22Rv1 (cell line): ENCODE results near the gene TEX11.
A peak's percentile ranks its signal among the peaks of the same experiment; 100 is the strongest.

Source experiments
- ZFX ChIP-seq: fragments of 450-650 bp; IDR thresholded peaks from 2 replicates; pipeline ENCODE4 v1.6.1; 2017; ENCODE audit warnings: antibody characterized with exemption, borderline replicate concordance
- TF ChIP-seq, protein P1 (sequence below): fragments of 450-650 bp; IDR thresholded peaks from 2 replicates; pipeline ENCODE4 v1.5.1; 2017; ENCODE audit warnings: mild to moderate bottlenecking

DNA sequence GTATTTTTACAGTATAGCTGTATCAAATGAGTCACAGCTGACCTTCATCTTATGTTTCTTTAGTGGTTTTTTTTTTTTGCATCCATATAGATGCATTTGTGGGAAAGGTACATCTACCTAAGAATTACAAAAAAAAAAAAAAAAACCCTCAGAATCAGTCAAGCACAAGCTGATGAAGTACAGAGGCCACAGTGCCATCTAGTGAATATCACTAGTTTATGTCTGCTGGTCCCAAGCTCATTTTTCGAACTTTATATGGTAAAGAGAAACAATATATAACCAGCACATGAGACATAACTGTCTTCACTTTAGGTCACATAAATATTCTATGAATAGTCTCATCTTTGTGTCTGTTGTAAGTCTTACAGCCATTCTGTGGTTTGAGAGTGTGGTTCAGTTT is 243.8 kb downstream of the TEX11 start:
- TF ChIP-seq, protein P1, sequence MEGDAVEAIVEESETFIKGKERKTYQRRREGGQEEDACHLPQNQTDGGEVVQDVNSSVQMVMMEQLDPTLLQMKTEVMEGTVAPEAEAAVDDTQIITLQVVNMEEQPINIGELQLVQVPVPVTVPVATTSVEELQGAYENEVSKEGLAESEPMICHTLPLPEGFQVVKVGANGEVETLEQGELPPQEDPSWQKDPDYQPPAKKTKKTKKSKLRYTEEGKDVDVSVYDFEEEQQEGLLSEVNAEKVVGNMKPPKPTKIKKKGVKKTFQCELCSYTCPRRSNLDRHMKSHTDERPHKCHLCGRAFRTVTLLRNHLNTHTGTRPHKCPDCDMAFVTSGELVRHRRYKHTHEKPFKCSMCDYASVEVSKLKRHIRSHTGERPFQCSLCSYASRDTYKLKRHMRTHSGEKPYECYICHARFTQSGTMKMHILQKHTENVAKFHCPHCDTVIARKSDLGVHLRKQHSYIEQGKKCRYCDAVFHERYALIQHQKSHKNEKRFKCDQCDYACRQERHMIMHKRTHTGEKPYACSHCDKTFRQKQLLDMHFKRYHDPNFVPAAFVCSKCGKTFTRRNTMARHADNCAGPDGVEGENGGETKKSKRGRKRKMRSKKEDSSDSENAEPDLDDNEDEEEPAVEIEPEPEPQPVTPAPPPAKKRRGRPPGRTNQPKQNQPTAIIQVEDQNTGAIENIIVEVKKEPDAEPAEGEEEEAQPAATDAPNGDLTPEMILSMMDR = peak; percentile 60
- no peak for TF ChIP-seq ZFX
